SK-N-SH (cell line): ENCODE results near the gene MRPL19. TPM values are rescaled to one million over a fixed set of nuclear protein-coding genes. Genes with fewer than 3 reads are reported as not detected.
"Not testable (repeated sequence)": the region's sequence is repeated elsewhere in the genome, so short reads cannot be mapped to it uniquely, and the experiment has no call there.

Source experiments
- CTCF ChIA-PET: fragments of 300-600, 350-600 bp; formaldehyde crosslinking; extraction: SDS; loops from one replicate; lab custom pipeline; 2021; lab: Yijun Ruan, JAX
- POLR2A ChIA-PET: fragments of 350-600 bp; sonication (Branson Sonifier 250); formaldehyde crosslinking; extraction: SDS; loops from one replicate; lab custom pipeline; 2020; ENCODE audit warnings: antibody characterized with exemption, inconsistent platforms; lab: Yijun Ruan, JAX
- DNase-seq: peaks from one replicate; pipeline ENCODE4 v3.0.0; 2012
- H2AFZ ChIP-seq: fragments of 200-600 bp; sonication (generic); 2 replicates; pipeline ENCODE4 v1.8.1; 2016; ENCODE audit warnings: antibody characterized with exemption, mild to moderate bottlenecking, low read depth
- H3F3A ChIP-seq: fragments of 200-600 bp; sonication (generic); replicated peaks from 2 replicates; pipeline ENCODE3; 2016; ENCODE audit warnings: antibody characterized with exemption, mild to moderate bottlenecking; ENCODE audit not compliant: insufficient read depth
- H3K27ac ChIP-seq, 2 experiments: fragments of 200-500 bp in 1 of 2; fragments of 200-600 bp in 1 of 2; sonication (Bioruptor generic) in 1 of 2; sonication (generic), shearing (Covaris generic) in 1 of 2; 2 replicates each; pipeline versions ENCODE4 v1.5.1 to v1.6.1; 2014 to 2016; ENCODE audit warnings: low read depth in 2 of 2, inconsistent platforms in 1 of 2, low read length in 1 of 2, mild to moderate bottlenecking in 1 of 2, mixed read lengths in 1 of 2
- H3K27me3 ChIP-seq: fragments of 200-600 bp; sonication (generic), shearing (Covaris generic); 2 replicates; pipeline ENCODE4 v1.6.1; 2016; ENCODE audit warnings: mixed run types; ENCODE audit not compliant: insufficient read depth
- H3K36me3 ChIP-seq, 2 experiments: fragments of 200-500 bp in 1 of 2; fragments of 200-600 bp in 1 of 2; sonication (Bioruptor generic) in 1 of 2; sonication (generic) in 1 of 2; replicated peaks in 1 of 2; 2 replicates each; pipeline versions ENCODE3 to v1.5.1; 2014 to 2016; ENCODE audit warnings: low read length in 1 of 2, mild to moderate bottlenecking in 1 of 2; ENCODE audit not compliant: insufficient read depth in 2 of 2, control insufficient read depth in 1 of 2
- H3K4me1 ChIP-seq, 2 experiments: fragments of 200-500 bp in 1 of 2; fragments of 200-600 bp in 1 of 2; sonication (Bioruptor generic) in 1 of 2; sonication (generic), shearing (Covaris generic) in 1 of 2; 2 replicates each; pipeline versions ENCODE4 v1.5.1 to v1.6.1; 2014 to 2016; ENCODE audit warnings: low read depth in 1 of 2, low read length in 1 of 2, mixed run types in 1 of 2; ENCODE audit not compliant: insufficient read depth in 2 of 2, control insufficient read depth in 1 of 2
- H3K4me2 ChIP-seq: fragments of 200-600 bp; sonication (generic), shearing (Covaris generic); 2 replicates; pipeline ENCODE4 v1.6.1; 2017; ENCODE audit warnings: mixed run types
- H3K4me3 ChIP-seq, 2 experiments: fragments of 200-500 bp in 1 of 2; fragments of 200-600 bp in 1 of 2; sonication (Bioruptor generic) in 1 of 2; sonication (generic), shearing (Covaris generic) in 1 of 2; 2 replicates each; pipeline versions ENCODE4 v1.5.1 to v1.8.1; 2014 to 2016; ENCODE audit warnings: low read depth in 2 of 2, inconsistent platforms in 1 of 2, low read length in 1 of 2, mild to moderate bottlenecking in 1 of 2, mixed read lengths in 1 of 2, moderate library complexity in 1 of 2
- H3K79me2 ChIP-seq: fragments of 200-600 bp; sonication (generic); 2 replicates; pipeline ENCODE4 v1.8.1; 2017; ENCODE audit warnings: mild to moderate bottlenecking; ENCODE audit not compliant: insufficient read depth
- H3K9ac ChIP-seq: fragments of 200-600 bp; sonication (generic); 2 replicates; pipeline ENCODE4 v1.6.1; 2017; ENCODE audit warnings: mixed run types
- H3K9me2 ChIP-seq: fragments of 200-600 bp; sonication (generic); 2 replicates; pipeline ENCODE4 v1.6.1; 2017; ENCODE audit warnings: mixed run types
- H3K9me3 ChIP-seq: fragments of 200-600 bp; sonication (generic); 2 replicates; pipeline ENCODE4 v1.6.1; 2017; ENCODE audit warnings: mixed run types, mild to moderate bottlenecking, moderate library complexity
- H4K20me1 ChIP-seq: fragments of 200-600 bp; sonication (generic); 2 replicates; pipeline ENCODE4 v1.6.1; 2017; ENCODE audit warnings: mild to moderate bottlenecking, mixed run types; ENCODE audit not compliant: insufficient read depth
- CHD2 ChIP-seq: fragments of 150-350 bp; IDR thresholded peaks from 2 replicates; pipeline ENCODE4 v1.6.1; 2018; ENCODE audit warnings: low read length; ENCODE audit not compliant: partially characterized antibody
- EZH2phosphoT487 ChIP-seq: fragments of 200-600 bp; sonication (generic); IDR thresholded peaks from 2 replicates; pipeline ENCODE4 v1.6.1; 2017; ENCODE audit warnings: low read depth, mixed run types, mild to moderate bottlenecking, antibody characterized with exemption, moderate library complexity, borderline replicate concordance
- FOXM1 ChIP-seq: IDR thresholded peaks from 2 replicates; pipeline ENCODE4 v1.4.0; 2012; ENCODE audit warnings: low read depth, mild to moderate bottlenecking
- GABPA ChIP-seq: IDR thresholded peaks from 2 replicates; pipeline ENCODE4 v1.4.0; 2012; ENCODE audit warnings: low read depth, mild to moderate bottlenecking
- GATA2 ChIP-seq: sonication (generic); formaldehyde crosslinking; IDR thresholded peaks from 2 replicates; pipeline ENCODE4 v1.5.0; 2020; ENCODE audit warnings: mild to moderate bottlenecking, missing genetic modification reagents
- JUND ChIP-seq: IDR thresholded peaks from 2 replicates; pipeline ENCODE4 v1.4.0; 2012
- MXI1 ChIP-seq: IDR thresholded peaks from 2 replicates; pipeline ENCODE4 v1.6.1; 2012; ENCODE audit warnings: mild to moderate bottlenecking, low read depth, low read length, improper control_type of control experiment
- NFIC ChIP-seq: IDR thresholded peaks from 2 replicates; pipeline ENCODE4 v1.4.0; 2012; ENCODE audit warnings: borderline replicate concordance
- RFX5 ChIP-seq: IDR thresholded peaks from 2 replicates; pipeline ENCODE4 v1.6.1; 2012; ENCODE audit warnings: mild to moderate bottlenecking, improper control_type of control experiment, low read length
- RXRA ChIP-seq: IDR thresholded peaks from 2 replicates; pipeline ENCODE4 v1.4.0; 2012; ENCODE audit warnings: low read depth, mild to moderate bottlenecking, borderline replicate concordance
- YY1 ChIP-seq: IDR thresholded peaks from 2 replicates; pipeline ENCODE4 v1.4.0; 2012; ENCODE audit warnings: low read depth, mild to moderate bottlenecking
- WGBS: methylation state at CpG from one replicate; pipeline ENCODE4 v1.1.6; 2017; ENCODE audit warnings: low lambda C conversion rate; 5-methylcytosine and 5-hydroxymethylcytosine counted together
- polyA plus RNA-seq, 3 experiments: library from polyadenylated mRNA; depleted of rRNA; stranded (reverse); fragments of >200 nt; gene quantifications; 2 replicates each; pipeline ENCODE4 v1.2.3, GENCODE V29; 2012
- TF ChIP-seq, protein P1 (sequence below): fragments of 150-350 bp; IDR thresholded peaks from 2 replicates; pipeline ENCODE4 v1.6.1; 2016; ENCODE audit warnings: mild to moderate bottlenecking, low read depth, low read length
- TF ChIP-seq, protein P2 (sequence below): IDR thresholded peaks from 2 replicates; pipeline ENCODE4; 2012
- TF ChIP-seq, protein P3 (sequence below): fragments of 200-600 bp; sonication (generic); IDR thresholded peaks from 2 replicates; pipeline ENCODE4 v1.6.1; 2017; ENCODE audit warnings: antibody characterized with exemption, mild to moderate bottlenecking, moderate library complexity
- TF ChIP-seq, protein P4 (sequence below): IDR thresholded peaks from 2 replicates; pipeline ENCODE4 v1.4.0; 2012; ENCODE audit warnings: low read depth, borderline replicate concordance
- TF ChIP-seq, protein P5 (sequence below): fragments of 150-350 bp; IDR thresholded peaks from 2 replicates; pipeline ENCODE4 v1.6.1; 2017; ENCODE audit warnings: antibody characterized with exemption, low read length, low read depth, borderline replicate concordance

MRPL19 gene
- polyA plus RNA-seq, 1 of the 3 experiments (the other 2 are of a cell fraction): 15.4 TPM

DNA sequence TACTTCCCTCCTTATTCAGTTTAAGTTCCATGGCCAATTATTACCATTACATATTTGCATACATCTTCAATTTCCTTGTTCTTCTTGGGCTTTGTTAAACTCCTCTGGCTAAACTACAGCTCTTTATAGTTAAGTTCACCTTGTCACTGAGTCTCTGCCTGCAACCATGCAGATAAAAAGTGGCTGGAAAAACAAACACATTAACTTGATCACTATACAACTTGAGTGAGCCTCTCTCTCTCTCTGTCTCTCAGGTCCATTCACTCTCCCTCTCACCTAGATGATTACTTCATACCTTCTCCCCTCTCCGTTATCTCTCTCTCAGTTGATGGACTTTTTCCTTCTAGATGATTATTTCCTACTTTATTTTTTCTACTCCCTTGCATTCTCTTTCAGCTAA, 33.8 kb downstream of the MRPL19 start:
- H3K4me1 ChIP-seq: peaks cover 0 to 3% of the 10 kb centered on the region in 2 experiments; a peak in 2 of 4 replicates
- no peaks in the 10 kb centered on the region for H3K9me3 ChIP-seq
- H3K4me2 ChIP-seq: no peak overlapping the region
- H2AFZ ChIP-seq: no peak overlapping the region
- CTCF ChIA-PET: interaction anchor here (0.9 kb wide), 1 partner anchor 52 kb away, joined by 3 read pairs; no protein-coding TSS in a partner anchor
- no peaks in the 10 kb centered on the region for H3F3A ChIP-seq
- DNase-seq: no peak
- H3K36me3 ChIP-seq: peaks cover 0 to 16% of the 10 kb centered on the region in 2 experiments
- no peak overlapping the region for H3K4me3 ChIP-seq
- no peaks in the 10 kb centered on the region for H4K20me1 ChIP-seq
- POLR2A ChIA-PET: no interaction called here
- peaks cover 3% of the 10 kb centered on the region; the same call in 1 of the 2 replicates for H3K79me2 ChIP-seq
- H3K27ac ChIP-seq: no peak overlapping the region
- H3K9ac ChIP-seq: no peak overlapping the region
- no peaks in the 10 kb centered on the region for H3K27me3 ChIP-seq
- no peaks in the 10 kb centered on the region for H3K9me2 ChIP-seq
- TF ChIP-seq GATA2: no peak
- no peak for TF ChIP-seq EZH2phosphoT487
- no peak for TF ChIP-seq FOXM1
- 98% methylated on average over 1 of the region's 1 CpG for WGBS

DNA sequence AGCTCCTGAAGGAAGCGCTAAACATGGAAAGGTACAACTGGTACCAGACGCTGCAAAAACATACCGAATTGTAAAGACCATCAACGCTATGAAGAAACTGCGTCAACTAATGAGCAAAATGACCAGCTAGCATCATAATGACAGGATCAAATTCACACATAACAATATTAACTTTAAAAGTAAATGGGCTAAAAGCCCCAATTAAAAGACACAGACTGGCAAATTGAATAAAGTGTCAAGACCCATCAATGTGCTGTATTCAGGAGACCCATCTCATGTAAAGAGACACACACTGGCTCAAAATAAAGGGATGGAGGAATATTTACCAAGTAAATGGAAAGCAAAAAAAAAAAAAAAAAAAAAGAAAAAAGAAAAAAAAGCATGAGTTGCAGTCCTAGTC, 36.8 kb downstream of the MRPL19 start:
- CTCF ChIA-PET, H3K9ac ChIP-seq, H3F3A ChIP-seq, H3K4me3 ChIP-seq, H4K20me1 ChIP-seq, POLR2A ChIA-PET, H2AFZ ChIP-seq, H3K9me3 ChIP-seq, H3K9me2 ChIP-seq, H3K27me3 ChIP-seq, H3K4me1 ChIP-seq, DNase-seq, H3K4me2 ChIP-seq, H3K27ac ChIP-seq, H3K79me2 ChIP-seq: not testable (repeated sequence)
- peaks cover under 1 to 31% of the 10 kb centered on the region in 2 experiments for H3K36me3 ChIP-seq
- WGBS: 96% methylated on average over 5 of the region's 5 CpGs

DNA sequence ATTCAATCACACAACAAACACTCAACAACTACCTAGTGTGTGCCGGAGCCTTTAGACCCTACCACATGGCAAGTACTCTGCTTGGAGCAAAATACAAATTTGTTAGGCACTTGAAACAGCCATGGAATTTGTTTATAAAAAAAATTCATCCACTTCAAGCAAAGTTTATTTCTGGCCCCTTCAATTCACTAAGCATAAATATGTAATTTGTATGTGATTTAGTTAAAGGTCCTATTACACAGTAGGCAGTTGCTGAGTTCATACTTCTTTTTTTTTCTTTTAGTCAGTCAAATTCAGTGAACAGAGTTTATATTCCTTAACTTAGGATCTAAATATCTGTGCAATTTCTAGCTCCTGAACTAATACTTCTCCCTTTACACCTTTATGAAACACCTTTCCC, 41.6 kb downstream of the MRPL19 start:
- no peaks in the 10 kb centered on the region for H3K79me2 ChIP-seq
- H3K9ac ChIP-seq: no peak overlapping the region
- no peak for DNase-seq
- H4K20me1 ChIP-seq: no peaks in the 10 kb centered on the region
- no peaks in the 10 kb centered on the region for H3K9me3 ChIP-seq
- H3K27ac ChIP-seq: no peak overlapping the region
- ChIA-PET CTCF (no interaction called here), POLR2A (no interaction called here)
- TF ChIP-seq CHD2 (no peak), MXI1 (no peak), JUND (no peak), YY1 (no peak), FOXM1 (no peak), NFIC (no peak), RXRA (no peak), GABPA (no peak), RFX5 (no peak)
- TF ChIP-seq, protein P1, sequence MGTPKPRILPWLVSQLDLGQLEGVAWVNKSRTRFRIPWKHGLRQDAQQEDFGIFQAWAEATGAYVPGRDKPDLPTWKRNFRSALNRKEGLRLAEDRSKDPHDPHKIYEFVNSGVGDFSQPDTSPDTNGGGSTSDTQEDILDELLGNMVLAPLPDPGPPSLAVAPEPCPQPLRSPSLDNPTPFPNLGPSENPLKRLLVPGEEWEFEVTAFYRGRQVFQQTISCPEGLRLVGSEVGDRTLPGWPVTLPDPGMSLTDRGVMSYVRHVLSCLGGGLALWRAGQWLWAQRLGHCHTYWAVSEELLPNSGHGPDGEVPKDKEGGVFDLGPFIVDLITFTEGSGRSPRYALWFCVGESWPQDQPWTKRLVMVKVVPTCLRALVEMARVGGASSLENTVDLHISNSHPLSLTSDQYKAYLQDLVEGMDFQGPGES: no peak
- TF ChIP-seq, protein P2, sequence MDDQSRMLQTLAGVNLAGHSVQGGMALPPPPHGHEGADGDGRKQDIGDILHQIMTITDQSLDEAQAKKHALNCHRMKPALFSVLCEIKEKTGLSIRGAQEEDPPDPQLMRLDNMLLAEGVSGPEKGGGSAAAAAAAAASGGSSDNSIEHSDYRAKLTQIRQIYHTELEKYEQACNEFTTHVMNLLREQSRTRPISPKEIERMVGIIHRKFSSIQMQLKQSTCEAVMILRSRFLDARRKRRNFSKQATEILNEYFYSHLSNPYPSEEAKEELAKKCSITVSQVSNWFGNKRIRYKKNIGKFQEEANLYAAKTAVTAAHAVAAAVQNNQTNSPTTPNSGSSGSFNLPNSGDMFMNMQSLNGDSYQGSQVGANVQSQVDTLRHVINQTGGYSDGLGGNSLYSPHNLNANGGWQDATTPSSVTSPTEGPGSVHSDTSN: no peak
- TF ChIP-seq, protein P3, sequence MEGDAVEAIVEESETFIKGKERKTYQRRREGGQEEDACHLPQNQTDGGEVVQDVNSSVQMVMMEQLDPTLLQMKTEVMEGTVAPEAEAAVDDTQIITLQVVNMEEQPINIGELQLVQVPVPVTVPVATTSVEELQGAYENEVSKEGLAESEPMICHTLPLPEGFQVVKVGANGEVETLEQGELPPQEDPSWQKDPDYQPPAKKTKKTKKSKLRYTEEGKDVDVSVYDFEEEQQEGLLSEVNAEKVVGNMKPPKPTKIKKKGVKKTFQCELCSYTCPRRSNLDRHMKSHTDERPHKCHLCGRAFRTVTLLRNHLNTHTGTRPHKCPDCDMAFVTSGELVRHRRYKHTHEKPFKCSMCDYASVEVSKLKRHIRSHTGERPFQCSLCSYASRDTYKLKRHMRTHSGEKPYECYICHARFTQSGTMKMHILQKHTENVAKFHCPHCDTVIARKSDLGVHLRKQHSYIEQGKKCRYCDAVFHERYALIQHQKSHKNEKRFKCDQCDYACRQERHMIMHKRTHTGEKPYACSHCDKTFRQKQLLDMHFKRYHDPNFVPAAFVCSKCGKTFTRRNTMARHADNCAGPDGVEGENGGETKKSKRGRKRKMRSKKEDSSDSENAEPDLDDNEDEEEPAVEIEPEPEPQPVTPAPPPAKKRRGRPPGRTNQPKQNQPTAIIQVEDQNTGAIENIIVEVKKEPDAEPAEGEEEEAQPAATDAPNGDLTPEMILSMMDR: no peak
- TF ChIP-seq, protein P4, sequence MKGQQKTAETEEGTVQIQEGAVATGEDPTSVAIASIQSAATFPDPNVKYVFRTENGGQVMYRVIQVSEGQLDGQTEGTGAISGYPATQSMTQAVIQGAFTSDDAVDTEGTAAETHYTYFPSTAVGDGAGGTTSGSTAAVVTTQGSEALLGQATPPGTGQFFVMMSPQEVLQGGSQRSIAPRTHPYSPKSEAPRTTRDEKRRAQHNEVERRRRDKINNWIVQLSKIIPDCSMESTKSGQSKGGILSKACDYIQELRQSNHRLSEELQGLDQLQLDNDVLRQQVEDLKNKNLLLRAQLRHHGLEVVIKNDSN: no peak
- TF ChIP-seq, protein P5, sequence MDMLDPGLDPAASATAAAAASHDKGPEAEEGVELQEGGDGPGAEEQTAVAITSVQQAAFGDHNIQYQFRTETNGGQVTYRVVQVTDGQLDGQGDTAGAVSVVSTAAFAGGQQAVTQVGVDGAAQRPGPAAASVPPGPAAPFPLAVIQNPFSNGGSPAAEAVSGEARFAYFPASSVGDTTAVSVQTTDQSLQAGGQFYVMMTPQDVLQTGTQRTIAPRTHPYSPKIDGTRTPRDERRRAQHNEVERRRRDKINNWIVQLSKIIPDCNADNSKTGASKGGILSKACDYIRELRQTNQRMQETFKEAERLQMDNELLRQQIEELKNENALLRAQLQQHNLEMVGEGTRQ: no peak
- TF ChIP-seq, all 33 proteins: peak for 0
- Histone ChIP-seq H3K27me3 (no peaks in the 10 kb centered on the region), H3K4me1 (no peaks in the 10 kb centered on the region), H3K9me2 (no peaks in the 10 kb centered on the region), H2AFZ (no peak overlapping the region), H3K36me3 (peaks cover 33 to 48% of the 10 kb centered on the region in 2 experiments), H3K4me2 (no peak overlapping the region), H3F3A (peaks cover 3% of the 10 kb centered on the region), H3K4me3 (no peak overlapping the region)
- 100% methylated on average over 1 of the region's 1 CpG for WGBS
